Stimulated activated naive CD8-positive, alpha-beta T cell treated with anti-CD3 and anti-CD28 coated beads, Interleukin-15, amount 100 ng/mL, for 72 hours (primary cell): ENCODE measurements around the gene RNF144B.
"Not testable (repeated sequence)": the region's sequence is repeated elsewhere in the genome, so short reads cannot be mapped to it uniquely, and the experiment has no call there.

Source experiments
- ATAC-seq: fragments of 150-1000 bp; cut with Tn5 transposase; 2 replicates; pipeline ENCODE4 v1.10.0; 2021; ENCODE audit warnings: mild to moderate bottlenecking, moderate library complexity
- DNase-seq, 2 donors: peaks; one replicate each; pipeline ENCODE4 v3.0.0; 2021 to 2022
- H3K27ac Mint-ChIP-seq, 2 donors: one replicate each; pipeline ENCODE4 v1.8.0; 2022; ENCODE audit warnings: mild to moderate bottlenecking in 2 of 2, mixed read lengths in 2 of 2, moderate library complexity in 2 of 2
- H3K27me3 Mint-ChIP-seq: one replicate; pipeline ENCODE4 v1.8.0; 2022; ENCODE audit warnings: mixed read lengths
- H3K4me1 Mint-ChIP-seq: one replicate; pipeline ENCODE4 v1.8.0; 2022; ENCODE audit warnings: mild to moderate bottlenecking, mixed read lengths
- H3K4me3 Mint-ChIP-seq, 2 donors: one replicate each; pipeline ENCODE4 v1.8.0; 2022; ENCODE audit warnings: mild to moderate bottlenecking in 2 of 2, mixed read lengths in 2 of 2, moderate library complexity in 1 of 2
- H3K9me3 Mint-ChIP-seq, 2 donors: one replicate each; pipeline ENCODE4 v1.8.0; 2022; ENCODE audit warnings: mixed read lengths in 2 of 2

Gene RNF144B

GRCh38 chr6:18362058-18362561, 25.0 kb upstream of the RNF144B start:
- peaks cover 14 to 31% of the 10 kb centered on the region in 2 donors for H3K9me3 Mint-ChIP-seq
- DNase-seq, result no peak
- no peaks in the 10 kb centered on the region for H3K4me1 Mint-ChIP-seq
- no peak for ATAC-seq
- peaks cover 31% of the 10 kb centered on the region for H3K27me3 Mint-ChIP-seq
- H3K27ac Mint-ChIP-seq, result no peak overlapping the region
- no peak overlapping the region for H3K4me3 Mint-ChIP-seq

- Mint-ChIP-seq H3K4me3 (no peak overlapping the region), H3K4me1 (no peaks in the 10 kb centered on the region), H3K9me3 (peaks cover 6 to 15% of the 10 kb centered on the region in 2 donors), H3K27me3 (peaks cover 21% of the 10 kb centered on the region), H3K27ac (no peak overlapping the region)
- ATAC-seq (no peak), DNase-seq (no peak)
Measured at GRCh38 chr6:18363746-18364145, 23.4 kb upstream of the RNF144B start.

- not testable (repeated sequence) for H3K4me3 Mint-ChIP-seq, H3K27ac Mint-ChIP-seq, DNase-seq, ATAC-seq, H3K4me1 Mint-ChIP-seq
- Mint-ChIP-seq H3K9me3 (peaks cover 6 to 15% of the 10 kb centered on the region in 2 donors), H3K27me3 (peaks cover 21% of the 10 kb centered on the region)
Measured at GRCh38 chr6:18364561-18364960, 22.6 kb upstream of the RNF144B start.

- DNase-seq (no peak), ATAC-seq (no peak)
- no peaks in the 10 kb centered on the region for H3K4me1 Mint-ChIP-seq
- H3K4me3 Mint-ChIP-seq, result no peak overlapping the region
- H3K27me3 Mint-ChIP-seq, result peaks cover 8% of the 10 kb centered on the region
- peaks cover 6 to 15% of the 10 kb centered on the region in 2 donors for H3K9me3 Mint-ChIP-seq
- no peak overlapping the region for H3K27ac Mint-ChIP-seq
Measured at GRCh38 chr6:18367371-18367770, 19.8 kb upstream of the RNF144B start.

- H3K4me3 Mint-ChIP-seq, result no peak overlapping the region
- no peaks in the 10 kb centered on the region for H3K4me1 Mint-ChIP-seq
- no peak for DNase-seq
- H3K9me3 Mint-ChIP-seq, result peaks cover 6 to 15% of the 10 kb centered on the region in 2 donors
- ATAC-seq, result no peak
- H3K27ac Mint-ChIP-seq, result no peak overlapping the region
- peaks cover 8% of the 10 kb centered on the region for H3K27me3 Mint-ChIP-seq
Measured at GRCh38 chr6:18368277-18369105, 18.7 kb upstream of the RNF144B start.

- no peak overlapping the region for H3K4me3 Mint-ChIP-seq
- peaks cover under 1 to 1% of the 10 kb centered on the region in 2 donors for H3K9me3 Mint-ChIP-seq
- DNase-seq, result no peak
Measured at GRCh38 chr6:18371010-18371409, 16.1 kb upstream of the RNF144B start.

GRCh38 chr6:18371656-18372055, 15.5 kb upstream of the RNF144B start:
- DNase-seq (no peak), ATAC-seq (no peak)
- H3K27me3 Mint-ChIP-seq, result no peaks in the 10 kb centered on the region
- no peak overlapping the region for H3K4me3 Mint-ChIP-seq
- no peak overlapping the region for H3K27ac Mint-ChIP-seq
- no peaks in the 10 kb centered on the region for H3K4me1 Mint-ChIP-seq
- H3K9me3 Mint-ChIP-seq, result no peaks in the 10 kb centered on the region

More at GRCh38 chr6:18371010-18371409, 16.1 kb upstream of the RNF144B start:
- Mint-ChIP-seq H3K4me1 (no peaks in the 10 kb centered on the region), H3K27ac (no peak overlapping the region), H3K27me3 (no peaks in the 10 kb centered on the region)
- no peak for ATAC-seq

GRCh38 chr6:18380158-18380836, 6.9 kb upstream of the RNF144B start:
- Mint-ChIP-seq H3K9me3 (no peaks in the 10 kb centered on the region), H3K27ac (no peak overlapping the region), H3K27me3 (peaks cover 10% of the 10 kb centered on the region)

GRCh38 chr6:18380851-18381250, 6.3 kb upstream of the RNF144B start:
- Mint-ChIP-seq H3K4me1 (no peaks in the 10 kb centered on the region), H3K27ac (no peak overlapping the region), H3K9me3 (no peaks in the 10 kb centered on the region), H3K4me3 (no peak overlapping the region), H3K27me3 (peaks cover 10% of the 10 kb centered on the region)
- no peak for DNase-seq
- ATAC-seq, result no peak

More at GRCh38 chr6:18380158-18380836, 6.9 kb upstream of the RNF144B start:
- Mint-ChIP-seq H3K4me3 (no peak overlapping the region), H3K4me1 (no peaks in the 10 kb centered on the region)
- ATAC-seq, result no peak
- no peak for DNase-seq

GRCh38 chr6:18383441-18383840, 3.7 kb upstream of the RNF144B start:
- Mint-ChIP-seq H3K4me3 (no peak overlapping the region), H3K4me1 (peaks cover 18% of the 10 kb centered on the region), H3K27ac (no peak overlapping the region), H3K9me3 (no peaks in the 10 kb centered on the region), H3K27me3 (peaks cover 10% of the 10 kb centered on the region)
- DNase-seq (no peak), ATAC-seq (no peak)

GRCh38 chr6:18384621-18385020, 2.5 kb upstream of the RNF144B start:
- DNase-seq (no peak), ATAC-seq (no peak)
- H3K4me3 Mint-ChIP-seq, result no peak overlapping the region
- H3K9me3 Mint-ChIP-seq, result no peaks in the 10 kb centered on the region
- no peak overlapping the region for H3K27ac Mint-ChIP-seq
- peaks cover 6% of the 10 kb centered on the region for H3K27me3 Mint-ChIP-seq
- peaks cover 27% of the 10 kb centered on the region for H3K4me1 Mint-ChIP-seq

GRCh38 chr6:18386298-18386976, 713 bp upstream of the RNF144B start:
- H3K27ac Mint-ChIP-seq, result no peak overlapping the region

GRCh38 chr6:18388271-18388670, 1.1 kb downstream of the RNF144B start:
- H3K27ac Mint-ChIP-seq, result peak overlapping the region; percentile 5 to 57
- peak overlapping the region; percentile 92 to 96 for H3K4me3 Mint-ChIP-seq
- H3K27me3 Mint-ChIP-seq, result no peaks in the 10 kb centered on the region
- H3K4me1 Mint-ChIP-seq, result peaks cover 43% of the 10 kb centered on the region
- DNase-seq (no peak), ATAC-seq (no peak)
- no peaks in the 10 kb centered on the region for H3K9me3 Mint-ChIP-seq

More at GRCh38 chr6:18386298-18386976, 713 bp upstream of the RNF144B start:
- no peak for DNase-seq
- H3K4me3 Mint-ChIP-seq, result peak overlapping the region; percentile 92 to 96
- no peaks in the 10 kb centered on the region for H3K9me3 Mint-ChIP-seq
- H3K27me3 Mint-ChIP-seq, result no peaks in the 10 kb centered on the region
- ATAC-seq, result no peak
- H3K4me1 Mint-ChIP-seq, result peaks cover 43% of the 10 kb centered on the region

- no peaks in the 10 kb centered on the region for H3K27me3 Mint-ChIP-seq
- H3K27ac Mint-ChIP-seq, result no peak overlapping the region
- ATAC-seq (no peak), DNase-seq (no peak)
- no peaks in the 10 kb centered on the region for H3K9me3 Mint-ChIP-seq
- peaks cover 49% of the 10 kb centered on the region for H3K4me1 Mint-ChIP-seq
- H3K4me3 Mint-ChIP-seq, result peak overlapping the region in 1 of 2 donors; percentile 26
Measured at GRCh38 chr6:18388942-18389341, 1.8 kb downstream of the RNF144B start.

GRCh38 chr6:18389479-18389878, 2.3 kb downstream of the RNF144B start:
- ATAC-seq, result no peak
- peaks cover 49% of the 10 kb centered on the region for H3K4me1 Mint-ChIP-seq
- no peak overlapping the region for H3K27ac Mint-ChIP-seq
- no peak overlapping the region for H3K4me3 Mint-ChIP-seq
- no peak for DNase-seq
- no peaks in the 10 kb centered on the region for H3K9me3 Mint-ChIP-seq
- no peaks in the 10 kb centered on the region for H3K27me3 Mint-ChIP-seq
